Testis (tissue), 3 donors: ENCODE data around the gene SEPSECS. TPM values are rescaled to one million over a fixed set of nuclear protein-coding genes. Genes with fewer than 3 reads are reported as not detected.

Experiments
- DNase-seq: peaks from one replicate; pipeline ENCODE4 v3.0.0-alpha.2; 2019
- H3K27ac ChIP-seq, 2 donors: fragments of 200-600 bp; sonication (generic); one replicate each; pipeline ENCODE4 v1.5.1; 2019
- H3K27me3 ChIP-seq: fragments of 200-600 bp; sonication (generic); one replicate; pipeline ENCODE4 v1.5.1; 2019
- H3K36me3 ChIP-seq: fragments of 200-600 bp; sonication (generic); one replicate; pipeline ENCODE4 v1.5.1; 2017; ENCODE audit warnings: low read depth; ENCODE audit errors: missing control alignments
- H3K4me1 ChIP-seq: fragments of 200-600 bp; sonication (generic); one replicate; pipeline ENCODE4 v1.5.1; 2019
- H3K4me3 ChIP-seq, 2 donors: fragments of 200-600 bp; sonication (generic); one replicate each; pipeline ENCODE4 v1.5.1; 2017 to 2019
- H3K9me3 ChIP-seq: fragments of 200-600 bp; sonication (generic); one replicate; pipeline ENCODE4 v1.5.1; 2017
- POLR2A ChIP-seq: fragments of 450-650 bp; IDR thresholded peaks from one replicate; pipeline ENCODE4 v1.6.1; 2017; ENCODE audit warnings: antibody characterized with exemption, mild to moderate bottlenecking, moderate library complexity
- WGBS, 2 donors: methylation state at CpG; one replicate each; pipeline ENCODE4 v1.1.5; 2018; 5-methylcytosine and 5-hydroxymethylcytosine counted together
- intact Hi-C: fragments of 100-400 bp; cut with DNase I; formaldehyde crosslinking; loops from one replicate; pipeline ENCODE4 v1.15.1; 2023; ENCODE audit warnings: low total_unique reads
- polyA plus RNA-seq: library from polyadenylated mRNA; stranded (reverse); fragments of 350-450 nt; fragmentation: Illumina TruSeq; extraction: RNeasy Lipid Tissue Mini Kit (QIAGEN cat#74804); gene quantifications from one replicate; pipeline ENCODE4 v1.2.3, GENCODE V29; 2014; ENCODE audit warnings: low read depth, low replicate concordance; ENCODE audit not compliant: insufficient read depth
- total RNA-seq, 2 donors: library from RNA; depleted of rRNA; stranded (reverse); fragments of >200 nt; gene quantifications; one replicate each; pipeline ENCODE4 v1.2.3, GENCODE V29; 2016
- TF ChIP-seq, protein P1 (sequence below), 3 experiments: fragments of 450-650 bp in 2 of 3; fragments of 200-600 bp in 1 of 3; sonication (generic) in 1 of 3; IDR thresholded peaks; one replicate each; pipeline ENCODE4 v1.5.1; 2016 to 2019; ENCODE audit warnings: antibody characterized with exemption in 3 of 3, mild to moderate bottlenecking in 2 of 3, moderate library complexity in 1 of 3

Gene SEPSECS
- total and polyA plus RNA-seq, 3 donors from 2014 or later = 12.7 to 18.3 (median 18.2) TPM

DNA sequence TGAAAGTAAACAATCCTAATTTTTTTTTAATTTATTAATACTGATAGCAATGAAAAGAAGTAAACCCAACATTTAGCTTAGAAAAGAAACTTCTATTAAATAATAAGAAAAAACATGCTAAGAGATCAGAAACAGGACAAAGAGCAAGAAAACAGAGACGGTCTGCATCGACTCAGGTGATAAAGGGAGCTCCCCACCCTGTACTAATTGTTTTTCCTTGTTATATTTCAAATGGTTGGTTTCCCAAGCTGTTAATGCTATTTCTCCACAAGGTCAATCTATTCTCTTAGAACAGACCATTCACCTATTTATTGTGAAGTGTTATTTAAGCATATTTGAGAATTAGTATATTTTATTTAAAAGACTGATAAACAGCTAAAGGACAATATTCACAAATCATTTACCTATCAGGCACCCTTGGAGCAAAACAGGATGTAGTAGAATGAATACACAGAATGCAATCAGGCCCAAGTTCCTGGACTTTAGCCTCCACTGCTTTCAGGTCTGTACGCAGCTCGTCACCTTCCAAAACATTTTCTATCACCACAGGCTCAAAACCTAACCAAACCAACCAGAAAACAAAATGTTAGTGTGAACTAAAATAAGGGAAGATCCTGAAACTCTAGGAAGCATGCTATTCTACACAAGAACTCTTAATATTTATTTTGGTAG, 5.5 kb downstream of the SEPSECS start:
- H3K9me3 ChIP-seq = no peaks in the 10 kb centered on the region
- no peaks in the 10 kb centered on the region for H3K27me3 ChIP-seq
- no peak overlapping the region for H3K4me3 ChIP-seq
- H3K36me3 ChIP-seq = no peaks in the 10 kb centered on the region
- intact Hi-C loops = no loop called here
- peaks cover 3% of the 10 kb centered on the region for H3K4me1 ChIP-seq
- no peak overlapping the region for H3K27ac ChIP-seq
- 91% methylated on average over 4 of the region's 4 CpGs for WGBS, 2 donors
- TF ChIP-seq, protein P1, sequence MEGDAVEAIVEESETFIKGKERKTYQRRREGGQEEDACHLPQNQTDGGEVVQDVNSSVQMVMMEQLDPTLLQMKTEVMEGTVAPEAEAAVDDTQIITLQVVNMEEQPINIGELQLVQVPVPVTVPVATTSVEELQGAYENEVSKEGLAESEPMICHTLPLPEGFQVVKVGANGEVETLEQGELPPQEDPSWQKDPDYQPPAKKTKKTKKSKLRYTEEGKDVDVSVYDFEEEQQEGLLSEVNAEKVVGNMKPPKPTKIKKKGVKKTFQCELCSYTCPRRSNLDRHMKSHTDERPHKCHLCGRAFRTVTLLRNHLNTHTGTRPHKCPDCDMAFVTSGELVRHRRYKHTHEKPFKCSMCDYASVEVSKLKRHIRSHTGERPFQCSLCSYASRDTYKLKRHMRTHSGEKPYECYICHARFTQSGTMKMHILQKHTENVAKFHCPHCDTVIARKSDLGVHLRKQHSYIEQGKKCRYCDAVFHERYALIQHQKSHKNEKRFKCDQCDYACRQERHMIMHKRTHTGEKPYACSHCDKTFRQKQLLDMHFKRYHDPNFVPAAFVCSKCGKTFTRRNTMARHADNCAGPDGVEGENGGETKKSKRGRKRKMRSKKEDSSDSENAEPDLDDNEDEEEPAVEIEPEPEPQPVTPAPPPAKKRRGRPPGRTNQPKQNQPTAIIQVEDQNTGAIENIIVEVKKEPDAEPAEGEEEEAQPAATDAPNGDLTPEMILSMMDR (IDR thresholded peaks at IDR 0.05) = no peak
- no peak for TF ChIP-seq POLR2A
- DNase-seq = no peak

DNA sequence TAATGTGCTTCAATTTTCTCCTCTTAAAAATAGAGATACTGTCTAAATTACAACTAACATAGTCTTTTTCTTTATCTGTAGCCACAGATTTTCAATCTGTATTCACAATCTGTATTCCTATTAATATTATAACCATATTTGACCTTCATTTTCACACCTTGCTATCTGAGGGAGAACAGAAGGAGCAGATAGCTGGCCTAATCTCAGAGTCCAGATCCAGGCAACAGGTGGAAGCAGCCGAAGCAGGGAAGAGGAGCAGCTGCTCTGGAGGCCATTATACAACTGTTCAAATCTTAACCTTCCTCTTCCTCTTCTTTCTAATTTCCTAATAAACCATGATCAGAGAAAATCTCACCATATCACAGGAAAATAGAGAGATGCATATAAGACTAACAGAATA, 14.2 kb downstream of the SEPSECS start:
- Histone ChIP-seq H3K36me3 (no peaks in the 10 kb centered on the region), H3K4me1 (no peaks in the 10 kb centered on the region), H3K4me3 (no peak overlapping the region), H3K27ac (no peak overlapping the region), H3K27me3 (no peaks in the 10 kb centered on the region), H3K9me3 (no peaks in the 10 kb centered on the region)
- no peak for DNase-seq
- WGBS, 2 donors = 39 to 57% methylated on average over 1 of the region's 1 CpG
- intact Hi-C loops = no loop called here
- no peak for TF ChIP-seq POLR2A
- TF ChIP-seq, protein P1 (IDR thresholded peaks at IDR 0.05) = no peak

DNA sequence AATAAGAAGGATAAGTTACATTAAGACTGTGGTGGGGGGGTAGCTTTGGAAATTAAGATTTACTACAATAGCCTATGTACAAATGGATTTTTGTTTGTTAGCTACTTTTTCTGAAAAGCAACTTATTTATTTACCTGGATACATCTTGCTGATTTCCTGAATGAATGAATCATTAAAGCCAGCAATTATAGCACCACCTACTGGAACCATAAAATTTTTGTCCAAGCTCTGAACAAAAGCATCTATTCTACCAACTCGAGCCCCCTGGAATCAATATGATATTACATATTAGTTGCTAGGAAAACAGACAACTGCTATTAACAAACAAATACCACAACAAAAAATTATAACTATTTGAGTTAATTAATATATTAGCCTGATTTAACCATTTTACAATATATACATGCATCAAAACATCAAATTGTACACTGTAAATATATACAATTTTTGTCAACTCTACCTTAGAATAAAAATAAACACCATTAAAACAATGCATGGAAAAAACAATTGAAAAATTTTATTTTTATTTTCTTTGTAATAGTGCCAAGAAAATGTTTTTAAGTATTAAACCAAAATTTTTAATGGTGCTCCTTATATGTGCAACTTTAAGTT, 15.3 kb downstream of the SEPSECS start:
- Histone ChIP-seq H3K9me3 (no peaks in the 10 kb centered on the region), H3K27ac (no peak overlapping the region), H3K4me3 (no peak overlapping the region), H3K4me1 (no peaks in the 10 kb centered on the region), H3K27me3 (no peaks in the 10 kb centered on the region), H3K36me3 (no peaks in the 10 kb centered on the region)
- intact Hi-C loops = no loop called here
- no peak for DNase-seq
- TF ChIP-seq, protein P1 (IDR thresholded peaks at IDR 0.05) = peak; percentile 38 to 56 (median 45)
- no peak for TF ChIP-seq POLR2A
- WGBS, 2 donors = 9 to 16% methylated on average over 1 of the region's 1 CpG

DNA sequence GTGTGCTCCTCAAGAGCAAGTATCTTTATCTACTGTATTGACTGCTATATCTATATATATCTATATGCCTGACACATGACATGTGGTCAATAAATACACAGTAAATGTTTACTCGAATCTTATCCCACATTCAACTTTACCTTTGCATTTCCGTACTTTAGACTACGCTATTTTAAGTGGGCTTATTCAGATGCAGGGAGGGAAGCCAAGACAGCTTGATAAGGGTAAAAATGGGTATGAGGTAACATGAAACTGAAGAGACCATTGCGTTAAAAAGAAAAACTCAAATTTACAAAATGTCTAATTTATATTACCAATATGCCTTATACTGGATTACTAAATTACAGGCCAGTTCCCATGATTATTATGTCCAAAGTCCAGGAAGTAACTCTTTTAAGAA, 17.8 kb downstream of the SEPSECS start:
- no peaks in the 10 kb centered on the region for H3K36me3 ChIP-seq
- TF ChIP-seq POLR2A = no peak
- TF ChIP-seq, protein P1 (IDR thresholded peaks at IDR 0.05) = no peak
- no peak overlapping the region for H3K4me3 ChIP-seq
- H3K27me3 ChIP-seq = no peaks in the 10 kb centered on the region
- 94 to 97% methylated on average over 4 of the region's 4 CpGs for WGBS, 2 donors
- intact Hi-C loops = no loop called here
- H3K4me1 ChIP-seq = no peaks in the 10 kb centered on the region
- no peaks in the 10 kb centered on the region for H3K9me3 ChIP-seq
- no peak for DNase-seq
- no peak overlapping the region for H3K27ac ChIP-seq

DNA sequence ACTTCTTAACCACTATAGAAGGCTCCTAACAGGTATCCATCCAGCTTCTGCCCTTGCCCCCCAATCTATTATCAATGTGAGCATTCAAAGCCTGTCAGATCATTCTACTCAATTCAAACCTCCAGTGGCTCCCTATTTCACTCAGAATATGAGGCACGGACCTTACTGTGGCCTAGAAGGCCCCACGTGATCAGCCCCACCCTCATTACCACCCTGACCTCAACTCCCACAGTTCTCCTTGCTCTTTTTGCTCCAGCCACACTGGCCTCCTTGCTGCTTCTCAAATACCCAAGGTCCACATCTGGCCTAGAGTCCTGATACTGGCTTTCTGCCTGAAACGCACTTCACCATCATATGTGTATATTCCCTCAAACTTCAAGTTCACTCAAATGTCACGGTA, 18.7 kb downstream of the SEPSECS start:
- WGBS, 2 donors = 89 to 95% methylated on average over 4 of the region's 4 CpGs

More for the DNA sequence above, 18.7 kb downstream of the SEPSECS start:
- no peak overlapping the region for H3K4me3 ChIP-seq
- no peak for DNase-seq
- H3K27me3 ChIP-seq = no peaks in the 10 kb centered on the region
- TF ChIP-seq, protein P1 (IDR thresholded peaks at IDR 0.05) = no peak
- no peak for TF ChIP-seq POLR2A
- H3K27ac ChIP-seq = no peak overlapping the region
- H3K9me3 ChIP-seq = no peaks in the 10 kb centered on the region
- intact Hi-C loops = no loop called here
- H3K36me3 ChIP-seq = no peaks in the 10 kb centered on the region
- H3K4me1 ChIP-seq = no peaks in the 10 kb centered on the region
